GM19372 (cell line): ENCODE measurements around the gene PHETA1.
"Not testable (repeated sequence)": the region's sequence is repeated elsewhere in the genome, so short reads cannot be mapped to it uniquely, and the experiment has no call there.

Source experiments
- ATAC-seq: cut with Tn5 transposase; IDR thresholded peaks from one replicate; pipeline ENCODE4 v1.9.1; 2021; ENCODE audit warnings: mild to moderate bottlenecking, low read depth, moderate library complexity; ENCODE audit not compliant: unreplicated experiment

Gene PHETA1

DNA sequence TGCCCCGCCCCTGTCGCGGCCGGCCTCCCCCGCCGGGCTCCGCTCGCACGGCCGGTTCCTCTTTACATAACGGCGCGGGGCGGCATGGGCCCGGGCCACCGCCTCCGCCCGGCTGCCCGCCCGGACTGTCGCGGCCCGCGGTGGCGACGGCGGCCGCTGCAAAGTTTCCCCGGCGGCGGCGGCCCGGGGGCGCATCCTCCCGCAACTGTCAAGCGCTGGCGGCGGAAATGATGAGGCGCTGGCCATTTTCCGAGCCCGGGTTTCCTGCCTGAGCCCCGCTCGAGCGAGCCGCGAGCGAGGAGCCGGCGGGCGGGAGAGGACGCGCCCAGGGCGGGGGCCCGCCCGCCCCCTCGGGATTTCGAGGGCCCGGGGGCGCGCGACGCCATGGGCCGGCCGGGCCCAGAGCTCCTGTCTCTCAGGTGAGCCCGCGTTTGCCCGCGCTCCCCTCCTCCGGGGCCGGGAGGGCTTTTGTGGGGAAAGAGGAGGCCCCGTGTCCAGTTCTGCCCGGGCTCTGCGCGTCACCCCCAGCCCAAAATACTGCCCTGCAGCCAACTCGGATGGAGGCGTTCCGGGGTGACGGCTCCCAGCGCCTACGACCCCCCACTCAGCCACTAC, 37.1 kb upstream of the PHETA1 start, which contains the start of gene SH2B3:
SH2B3 (plus strand) TSS at position 65 of the 615 bp plus-strand sequence. CDS start 12,223 bp downstream, outside the sequence.
- ATAC-seq = no peak

DNA sequence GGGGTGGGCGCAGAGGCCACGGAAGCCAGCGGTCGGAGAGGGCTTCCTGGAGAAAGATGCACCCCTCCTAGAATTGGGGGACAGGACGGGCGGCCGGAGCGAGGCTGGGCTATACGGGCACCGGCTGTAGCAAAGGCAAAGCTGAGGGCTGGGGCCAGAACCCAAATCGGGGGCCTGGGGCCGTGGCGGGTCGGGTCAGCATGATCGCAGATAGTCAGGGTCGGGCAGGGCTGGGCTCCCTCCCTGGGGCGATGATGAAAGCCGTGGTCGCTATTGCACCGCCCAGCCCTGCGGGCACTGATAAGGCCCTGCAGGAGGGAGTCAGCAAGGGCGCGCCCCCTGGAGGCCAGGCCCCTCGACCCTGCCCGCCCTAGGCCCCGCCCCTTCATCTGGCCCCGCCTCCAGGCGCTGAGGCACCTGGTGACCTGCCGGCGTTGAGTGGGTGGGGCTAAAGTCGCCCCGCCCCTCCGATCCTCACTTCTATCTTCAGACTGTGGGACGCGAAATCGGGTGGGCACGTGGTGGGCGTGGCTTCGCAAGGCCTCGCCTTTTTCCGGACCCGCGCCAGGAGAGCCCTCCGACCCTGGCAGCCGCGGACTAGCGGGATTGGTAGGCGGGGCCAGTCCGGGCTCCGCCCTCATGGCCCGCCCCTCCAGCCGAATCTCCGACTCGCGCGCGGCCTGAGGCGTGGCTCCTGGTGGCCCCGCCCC, 36.4 kb upstream of the PHETA1 start:
- peak; percentile 60 for ATAC-seq

DNA sequence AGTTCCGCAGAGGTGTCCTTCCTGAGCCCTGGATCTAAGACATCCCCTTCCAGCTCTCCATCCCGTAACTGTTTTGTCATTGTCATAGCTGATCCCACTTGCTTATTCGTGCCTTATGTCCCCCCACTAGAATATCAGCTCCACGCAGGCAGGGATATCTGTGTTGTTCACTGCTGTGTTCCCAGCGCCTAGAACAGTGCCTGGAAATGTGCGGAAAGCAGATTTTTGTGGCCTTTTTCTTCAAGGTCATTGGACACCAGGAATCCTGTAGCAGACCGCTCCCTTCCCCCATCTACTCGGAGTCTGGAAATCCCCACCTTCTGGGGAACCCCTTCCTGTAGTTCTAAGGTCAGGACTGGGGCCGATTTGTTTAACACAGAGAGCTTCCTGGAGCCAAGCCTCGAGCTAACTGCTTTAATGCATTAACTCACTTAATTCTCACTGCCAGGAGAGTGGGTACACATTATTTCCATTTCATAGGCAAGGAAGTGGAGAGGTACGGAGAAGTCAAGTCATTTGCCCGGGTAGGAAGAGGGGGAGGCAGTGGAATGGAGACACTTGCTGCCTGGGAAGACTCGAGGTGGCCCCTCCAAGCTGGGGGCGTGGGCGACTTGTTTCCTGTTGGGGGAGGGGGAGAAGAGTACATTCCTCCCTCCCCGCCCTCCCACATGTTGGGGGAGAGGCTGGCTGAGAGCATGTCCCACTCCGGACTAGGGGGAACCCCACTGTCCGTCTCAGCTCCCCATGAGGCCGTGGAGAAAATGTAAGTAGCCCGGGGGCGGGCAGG, 35.7 kb upstream of the PHETA1 start:
- peak; percentile 1 for ATAC-seq

DNA sequence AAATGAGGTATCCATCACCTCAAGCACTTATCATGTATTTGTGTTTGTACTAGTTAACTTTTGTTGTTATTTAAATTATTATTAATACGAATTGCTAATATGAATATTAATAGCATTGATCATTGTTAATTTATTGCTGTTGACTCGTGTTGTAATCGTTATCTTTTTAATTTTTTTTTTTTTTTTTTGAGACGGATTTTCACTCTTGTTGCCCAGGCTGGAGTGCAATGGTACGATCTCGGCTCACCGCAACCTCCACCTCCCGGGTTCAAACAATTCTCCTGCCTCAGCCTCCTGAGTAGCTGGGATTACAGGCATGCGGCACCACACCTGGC, 33.6 kb upstream of the PHETA1 start:
- not testable (repeated sequence) for ATAC-seq

GRCh38 chr12:111401167-111401605, 32.3 kb upstream of the PHETA1 start:
- ATAC-seq = no peak

DNA sequence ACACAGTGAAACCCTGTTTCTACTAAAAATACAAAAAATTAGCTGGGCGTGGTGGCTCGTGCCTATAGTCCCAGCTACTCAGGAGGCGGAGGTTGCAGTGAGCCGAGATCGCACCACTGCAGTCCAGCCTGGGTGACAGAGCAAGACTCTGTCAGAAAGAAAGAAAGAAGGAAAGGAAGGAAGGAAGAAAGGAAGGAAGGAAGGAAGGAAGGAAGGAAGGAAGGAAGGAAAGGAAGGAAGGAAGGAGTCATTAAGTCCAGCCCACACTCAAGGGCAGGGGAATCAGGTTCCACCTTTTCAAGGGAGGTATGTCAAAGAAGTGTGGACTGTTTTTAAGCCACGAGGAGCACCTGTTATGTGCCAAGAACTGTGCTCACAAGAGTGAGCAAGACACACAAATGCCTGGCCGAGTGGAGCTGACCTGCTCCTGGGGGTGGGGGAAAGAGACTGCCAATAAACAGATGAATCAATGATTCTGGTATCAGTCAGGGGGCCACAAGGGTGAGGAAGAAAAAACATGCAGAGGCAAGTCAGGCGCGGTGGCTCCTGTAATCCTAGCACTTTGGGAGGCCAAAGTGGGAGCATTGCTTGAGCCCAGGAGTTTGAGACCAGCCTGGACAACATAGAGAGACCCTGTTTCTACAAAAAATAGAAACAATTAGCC, 31.0 kb upstream of the PHETA1 start:
- ATAC-seq = not testable (repeated sequence)

DNA sequence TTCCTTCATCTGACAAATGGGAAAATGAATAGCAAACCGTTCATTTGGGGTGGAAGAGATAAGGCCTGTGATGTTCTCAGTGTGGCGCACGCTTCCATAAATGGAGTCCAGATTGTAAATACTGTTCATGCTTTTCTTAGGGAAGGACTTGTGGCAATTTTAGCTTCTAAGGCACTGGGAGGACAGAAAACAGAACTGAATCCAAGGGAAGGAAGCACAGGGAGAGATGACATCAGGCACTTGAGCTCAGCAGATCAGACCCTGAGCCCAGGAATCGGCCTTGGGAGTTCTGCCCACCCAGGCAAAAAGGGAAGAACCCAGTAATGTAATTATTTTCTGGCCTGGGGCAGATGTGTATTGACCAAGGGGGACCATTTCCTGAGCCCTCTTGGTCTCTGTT, 29.6 kb upstream of the PHETA1 start:
- ATAC-seq = no peak

- peak; percentile 58 for ATAC-seq
These were observed 28.0 kb upstream of the PHETA1 start for GRCh38 chr12:111396726-111397445.

- not testable (repeated sequence) for ATAC-seq
These were observed 27.4 kb upstream of the PHETA1 start for GRCh38 chr12:111396271-111396670.

DNA sequence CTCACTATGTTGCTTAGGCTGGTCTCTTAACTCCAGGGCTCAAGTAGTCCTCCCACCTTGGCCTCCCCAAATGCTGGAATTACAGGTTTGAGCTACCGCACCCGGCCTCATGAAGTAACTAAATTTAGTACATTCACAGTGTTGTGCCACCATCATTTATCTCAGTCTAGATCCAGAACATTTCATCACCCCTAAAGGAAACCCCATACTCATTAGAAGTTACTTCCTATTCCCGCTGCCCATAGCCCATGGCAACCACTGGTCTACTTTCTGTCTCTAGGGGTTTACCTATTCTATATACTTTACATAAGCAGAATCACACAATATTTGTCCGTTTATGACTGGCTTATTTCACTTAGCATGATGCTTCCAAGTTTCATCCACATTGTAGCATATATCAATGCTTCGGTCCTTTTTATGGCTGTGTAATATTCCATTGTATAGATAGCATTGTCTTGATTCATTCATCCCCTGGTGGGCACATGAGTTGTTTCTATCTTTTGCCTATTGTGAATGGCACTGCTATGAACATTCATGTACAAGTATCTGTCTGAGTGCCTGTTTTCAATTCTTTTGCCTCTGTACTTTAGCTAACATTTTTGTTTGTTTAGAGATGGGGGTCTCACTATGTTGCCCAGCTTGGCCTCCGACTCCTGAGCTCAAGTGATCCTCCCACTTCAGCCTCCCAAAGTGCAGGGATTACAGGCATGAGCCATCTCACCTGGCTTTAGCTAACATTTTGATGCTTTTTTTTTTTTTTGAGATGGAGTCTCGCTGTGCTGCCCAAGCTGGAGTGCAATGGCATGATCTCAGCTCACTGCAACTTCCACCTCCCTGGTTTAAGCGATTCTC, 26.7 kb upstream of the PHETA1 start:
- ATAC-seq = no peak

DNA sequence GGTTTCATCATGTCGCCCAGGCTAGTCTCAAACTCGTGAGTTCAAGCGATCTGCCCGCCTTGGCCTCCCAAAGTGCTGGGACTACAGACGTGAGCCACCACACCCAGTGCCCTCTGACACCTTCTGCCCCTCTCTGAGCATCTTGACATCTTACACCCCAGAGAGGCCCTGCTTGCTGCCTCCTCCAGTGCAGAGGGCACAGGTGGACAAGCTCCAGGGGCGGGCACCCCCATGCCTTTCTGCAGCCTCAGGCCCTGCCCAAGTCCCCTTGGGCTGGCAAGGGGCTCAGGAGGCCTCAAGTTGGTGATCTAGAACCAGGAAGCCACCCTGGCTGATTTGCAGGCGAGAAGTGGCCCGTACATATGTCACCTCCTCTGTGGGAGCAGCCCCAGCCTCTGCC, 25.6 kb upstream of the PHETA1 start:
- ATAC-seq = no peak

DNA sequence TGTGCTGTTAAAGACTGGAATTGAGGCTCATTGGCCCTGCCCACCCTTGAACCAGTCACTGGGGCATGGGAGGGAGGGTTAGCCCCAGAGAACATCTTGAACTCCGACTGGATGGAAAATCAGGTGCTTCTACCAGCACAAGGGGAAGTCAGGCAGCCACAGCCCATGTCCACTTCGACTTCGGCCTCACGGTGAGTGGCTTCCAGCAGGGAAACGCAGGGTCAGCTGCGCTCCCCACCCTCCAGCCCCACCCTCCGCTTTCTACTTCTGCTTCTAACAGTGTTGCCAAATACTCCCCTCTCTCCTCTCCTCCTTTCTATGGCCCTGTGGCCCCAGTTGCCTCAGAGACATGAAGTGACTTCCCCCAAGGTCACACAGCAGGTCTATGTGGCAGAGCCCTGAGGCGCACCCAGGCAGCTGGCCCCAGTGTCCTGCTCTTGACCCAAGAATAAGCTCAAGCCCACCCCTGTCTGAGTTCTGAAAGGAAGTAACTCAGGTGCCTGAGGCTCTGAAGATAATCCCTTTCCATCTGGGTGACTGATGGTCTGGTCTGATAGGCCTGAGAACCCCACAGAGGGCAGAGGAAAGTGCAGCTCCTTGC, 24.9 kb upstream of the PHETA1 start:
- no peak for ATAC-seq

DNA sequence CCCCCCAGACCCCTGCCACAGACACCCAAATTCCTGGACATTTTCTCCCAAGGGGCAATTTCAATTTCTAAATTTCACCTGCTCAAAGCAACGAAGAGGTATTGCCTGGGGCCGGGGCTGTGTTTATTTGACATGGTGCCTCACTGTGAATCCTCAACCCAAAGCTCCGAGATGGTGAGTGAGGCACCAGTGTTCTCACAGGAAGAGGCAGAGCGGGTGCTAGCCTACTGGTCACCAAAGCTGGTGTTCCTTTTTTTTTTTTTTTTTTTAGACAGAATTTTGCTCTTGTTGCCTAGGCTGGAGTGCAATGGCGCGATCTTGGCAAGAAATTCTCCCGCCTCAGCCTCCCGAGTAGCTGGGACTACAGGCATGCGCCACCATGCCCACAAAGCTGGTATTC, 22.0 kb upstream of the PHETA1 start:
- ATAC-seq = no peak

- ATAC-seq = no peak
These were observed 20.7 kb upstream of the PHETA1 start for GRCh38 chr12:111389635-111390034.

GRCh38 chr12:111387747-111388323, 18.9 kb upstream of the PHETA1 start:
- no peak for ATAC-seq

- no peak for ATAC-seq
These were observed 18.0 kb upstream of the PHETA1 start for GRCh38 chr12:111386885-111387284.

DNA sequence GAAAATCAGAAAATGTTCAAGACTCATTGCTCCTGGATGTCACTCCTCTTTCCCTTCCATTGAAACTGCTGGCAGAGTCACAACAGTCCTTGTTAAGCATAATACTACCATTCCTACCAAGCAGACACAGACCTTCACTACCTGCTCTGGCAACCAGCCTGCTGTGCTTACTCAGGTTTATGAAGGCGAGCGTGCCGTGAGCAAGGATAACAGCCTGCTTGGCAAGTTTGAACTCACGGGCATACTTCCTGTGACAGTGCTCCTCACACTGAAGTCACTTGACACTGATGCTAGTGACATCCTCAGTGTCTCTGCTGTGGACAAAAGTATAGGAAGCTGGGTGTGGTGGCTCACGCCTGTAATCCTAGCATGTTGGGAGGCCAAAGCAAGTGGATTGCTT, 15.7 kb upstream of the PHETA1 start:
- ATAC-seq = no peak

- no peak for ATAC-seq
These were observed 11.2 kb upstream of the PHETA1 start for GRCh38 chr12:111379942-111380554.
